HUES48 (cell line): ENCODE data around the gene PHETA1.

Experiments used
- H3K27ac ChIP-seq: one replicate; pipeline ENCODE4 v1.7.0; 2013; ENCODE audit warnings: low read depth, low read length, inconsistent platforms
- H3K27me3 ChIP-seq: 2 replicates; pipeline ENCODE4 v1.6.1; 2013; ENCODE audit warnings: mild to moderate bottlenecking, low read length; ENCODE audit not compliant: control insufficient read depth, insufficient read depth
- H3K36me3 ChIP-seq: 2 replicates; pipeline ENCODE4 v1.6.1; 2013; ENCODE audit warnings: low read length; ENCODE audit not compliant: control insufficient read depth, insufficient read depth
- H3K4me1 ChIP-seq: 2 replicates; pipeline ENCODE4 v1.6.1; 2013; ENCODE audit warnings: mild to moderate bottlenecking, low read length; ENCODE audit not compliant: control insufficient read depth, insufficient read depth
- H3K4me3 ChIP-seq: 2 replicates; pipeline ENCODE4 v1.5.1; 2013; ENCODE audit warnings: mild to moderate bottlenecking, low read depth, low read length
- H3K9ac ChIP-seq: 2 replicates; pipeline ENCODE4 v1.6.1; 2013; ENCODE audit warnings: mild to moderate bottlenecking, low read depth, low read length, moderate library complexity
- H3K9me3 ChIP-seq: 2 replicates; pipeline ENCODE4 v1.6.1; 2013; ENCODE audit warnings: low read length; ENCODE audit not compliant: control insufficient read depth, insufficient read depth

Gene PHETA1

GRCh38 chr12:111410431-111411184 is 41.7 kb upstream of the PHETA1 start:
- Histone ChIP-seq H3K27ac (peak overlapping the region; percentile 44), H3K9ac (no peak overlapping the region), H3K4me3 (no peak overlapping the region), H3K4me1 (peaks cover 68% of the 10 kb centered on the region), H3K27me3 (no peaks in the 10 kb centered on the region), H3K36me3 (no peaks in the 10 kb centered on the region), H3K9me3 (no peaks in the 10 kb centered on the region)

DNA sequence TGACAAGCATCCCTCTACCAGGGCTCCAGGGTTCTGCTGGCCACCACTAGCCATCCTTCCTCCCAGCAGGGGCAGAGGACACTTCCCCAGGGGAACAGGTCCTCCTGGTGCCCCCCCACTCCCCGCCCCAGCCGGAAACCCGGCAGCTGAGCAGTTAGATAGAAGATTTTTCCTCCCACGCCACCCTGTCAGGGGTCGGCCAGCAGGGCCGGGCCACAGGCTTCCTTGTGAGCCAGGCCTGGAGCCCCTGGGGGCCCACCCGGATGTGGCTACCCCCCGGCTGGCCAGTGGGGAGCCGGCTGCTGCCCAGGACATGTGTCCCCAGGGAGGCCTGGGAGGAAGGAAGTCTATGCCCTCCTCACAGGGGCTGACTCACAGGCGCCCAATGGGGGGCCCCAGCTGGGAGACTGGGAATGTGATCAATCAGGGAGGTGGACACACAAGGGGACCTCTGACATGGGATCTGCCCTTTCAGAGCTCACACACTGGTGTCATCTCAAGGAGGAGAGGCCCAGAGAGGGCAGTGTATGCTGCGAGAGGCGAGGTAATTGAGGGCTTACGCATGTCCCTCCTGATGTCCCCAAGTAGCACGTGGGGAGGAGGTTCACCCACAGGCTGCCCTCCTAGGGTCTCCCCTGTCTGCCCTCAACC is 41.0 kb upstream of the PHETA1 start:
- H3K4me1 ChIP-seq = peaks cover 66% of the 10 kb centered on the region
- no peak overlapping the region for H3K9ac ChIP-seq
- no peaks in the 10 kb centered on the region for H3K27me3 ChIP-seq
- no peaks in the 10 kb centered on the region for H3K36me3 ChIP-seq
- no peak overlapping the region for H3K4me3 ChIP-seq
- H3K27ac ChIP-seq = peak overlapping the region; percentile 39
- H3K9me3 ChIP-seq = no peaks in the 10 kb centered on the region

- peak overlapping the region; percentile 39 for H3K27ac ChIP-seq
- no peaks in the 10 kb centered on the region for H3K9me3 ChIP-seq
- no peaks in the 10 kb centered on the region for H3K27me3 ChIP-seq
- H3K4me1 ChIP-seq = peaks cover 70% of the 10 kb centered on the region
- no peaks in the 10 kb centered on the region for H3K36me3 ChIP-seq
- no peak overlapping the region for H3K9ac ChIP-seq
- H3K4me3 ChIP-seq = no peak overlapping the region
Observed at GRCh38 chr12:111409403-111409779, 40.5 kb upstream of the PHETA1 start.

- Histone ChIP-seq H3K9me3 (no peaks in the 10 kb centered on the region), H3K36me3 (no peaks in the 10 kb centered on the region), H3K4me1 (peaks cover 72% of the 10 kb centered on the region), H3K27me3 (no peaks in the 10 kb centered on the region), H3K27ac (no peak overlapping the region), H3K4me3 (no peak overlapping the region), H3K9ac (no peak overlapping the region)
Observed at GRCh38 chr12:111408686-111409402, 39.9 kb upstream of the PHETA1 start.

DNA sequence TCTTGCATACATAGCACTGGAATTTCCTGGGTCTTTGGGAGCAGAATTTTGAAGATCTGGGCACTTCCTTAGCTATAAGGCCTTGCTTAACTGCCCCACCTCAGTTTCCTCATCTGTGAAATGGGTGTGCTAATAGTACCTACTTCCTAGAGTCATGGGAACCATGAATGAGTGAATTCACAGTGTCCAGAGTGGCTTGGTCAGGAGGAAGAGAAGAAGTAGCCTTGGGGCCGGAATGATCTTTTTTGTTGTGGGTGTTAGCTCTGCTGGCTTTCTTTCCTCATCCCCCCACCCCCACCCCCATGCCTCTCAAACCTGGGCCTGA is 39.2 kb upstream of the PHETA1 start:
- Histone ChIP-seq H3K27me3 (no peaks in the 10 kb centered on the region), H3K4me1 (peaks cover 70% of the 10 kb centered on the region), H3K4me3 (peak overlapping the region; percentile 81; the same call in 1 of the 2 replicates), H3K9ac (no peak overlapping the region), H3K9me3 (no peaks in the 10 kb centered on the region), H3K36me3 (no peaks in the 10 kb centered on the region), H3K27ac (no peak overlapping the region)

DNA sequence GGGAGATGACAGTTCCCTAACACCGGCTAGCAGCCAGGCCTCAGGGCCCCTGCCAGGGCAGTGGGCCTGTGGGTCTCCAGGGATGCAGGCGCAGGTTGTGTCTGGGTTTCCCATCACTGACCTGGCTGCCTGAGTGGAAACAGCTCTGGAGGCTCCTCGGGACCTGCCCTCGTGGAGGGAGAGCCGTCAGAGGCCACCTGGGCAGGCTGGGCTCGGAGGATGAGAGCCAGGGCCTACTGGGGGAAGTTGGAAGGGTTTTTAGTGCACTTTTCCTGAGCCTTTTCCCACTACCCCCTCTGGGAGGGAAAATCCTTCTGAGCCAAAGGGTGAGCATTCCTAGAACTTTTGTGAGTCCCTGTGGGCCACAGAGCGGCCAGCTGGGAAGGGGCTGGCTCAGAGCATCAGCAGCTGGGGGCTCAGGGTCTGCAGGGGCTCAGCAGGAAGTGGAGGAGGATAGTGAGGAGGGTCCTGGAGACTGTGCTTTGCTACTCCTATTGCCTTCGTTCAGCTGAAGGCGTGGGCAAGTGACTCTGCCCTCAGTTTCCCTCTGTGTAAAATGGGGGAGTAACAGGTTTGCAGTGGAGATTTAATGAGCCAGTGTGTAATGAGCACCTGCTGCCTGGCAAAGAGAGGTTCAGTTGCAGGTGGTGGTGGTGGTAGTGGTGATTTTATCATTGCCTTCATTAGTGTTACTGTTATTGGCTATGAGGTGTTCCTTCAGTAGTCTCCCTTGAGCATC is 38.7 kb upstream of the PHETA1 start:
- H3K9me3 ChIP-seq = no peaks in the 10 kb centered on the region
- H3K9ac ChIP-seq = no peak overlapping the region
- H3K4me1 ChIP-seq = peaks cover 66% of the 10 kb centered on the region
- H3K4me3 ChIP-seq = peak overlapping the region; percentile 81
- H3K27ac ChIP-seq = peak overlapping the region; percentile 10
- H3K36me3 ChIP-seq = no peaks in the 10 kb centered on the region
- H3K27me3 ChIP-seq = no peaks in the 10 kb centered on the region

DNA sequence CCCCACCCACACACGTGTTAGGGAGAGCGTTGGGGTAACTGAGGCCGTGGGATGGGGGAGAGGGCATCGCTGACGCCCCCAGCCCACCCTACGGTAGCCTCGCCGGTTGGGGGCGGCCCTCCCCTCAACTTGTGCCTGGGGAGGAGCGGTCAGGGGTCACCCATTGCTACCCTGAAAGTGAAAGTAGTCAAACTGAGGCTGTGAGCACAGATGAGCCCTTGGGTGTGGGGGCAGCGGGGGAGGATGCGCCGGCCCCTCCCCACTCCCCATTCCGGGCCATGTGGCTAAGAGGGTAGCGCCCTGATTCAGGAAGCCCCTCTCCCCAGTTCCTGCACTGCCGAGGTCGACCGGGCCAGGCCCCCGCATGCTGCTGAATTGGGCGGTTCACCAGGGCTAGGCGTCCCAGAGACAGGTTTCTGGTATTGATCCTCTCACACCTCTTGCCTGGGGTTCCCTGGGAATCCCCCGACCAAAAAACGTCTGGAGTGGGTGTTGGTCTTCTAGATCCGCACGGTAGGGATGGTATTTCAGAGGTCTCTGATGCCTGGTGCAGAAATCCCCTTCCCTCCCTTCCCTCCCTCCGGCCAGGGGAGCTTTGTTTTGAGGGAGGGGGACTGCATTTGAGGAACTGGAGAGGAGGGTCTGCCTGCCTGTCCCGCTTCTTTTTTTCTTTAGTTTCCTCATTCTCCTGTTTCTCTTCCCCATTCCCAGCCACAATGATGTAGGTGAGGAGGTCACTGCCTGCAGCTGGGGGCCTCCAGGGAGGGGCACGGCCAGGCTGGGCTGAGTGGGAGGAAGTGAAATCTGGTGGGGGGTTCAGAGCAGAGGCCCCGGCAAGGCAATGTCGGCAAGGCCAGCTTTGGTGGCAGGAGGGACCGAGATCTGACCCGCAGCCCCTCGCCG is 37.8 kb upstream of the PHETA1 start:
- Histone ChIP-seq H3K9me3 (no peaks in the 10 kb centered on the region), H3K36me3 (no peaks in the 10 kb centered on the region), H3K27me3 (no peaks in the 10 kb centered on the region), H3K9ac (peak overlapping the region; percentile 42), H3K27ac (peak overlapping the region; percentile 51), H3K4me1 (peaks cover 57% of the 10 kb centered on the region), H3K4me3 (peak overlapping the region; percentile 81)

DNA sequence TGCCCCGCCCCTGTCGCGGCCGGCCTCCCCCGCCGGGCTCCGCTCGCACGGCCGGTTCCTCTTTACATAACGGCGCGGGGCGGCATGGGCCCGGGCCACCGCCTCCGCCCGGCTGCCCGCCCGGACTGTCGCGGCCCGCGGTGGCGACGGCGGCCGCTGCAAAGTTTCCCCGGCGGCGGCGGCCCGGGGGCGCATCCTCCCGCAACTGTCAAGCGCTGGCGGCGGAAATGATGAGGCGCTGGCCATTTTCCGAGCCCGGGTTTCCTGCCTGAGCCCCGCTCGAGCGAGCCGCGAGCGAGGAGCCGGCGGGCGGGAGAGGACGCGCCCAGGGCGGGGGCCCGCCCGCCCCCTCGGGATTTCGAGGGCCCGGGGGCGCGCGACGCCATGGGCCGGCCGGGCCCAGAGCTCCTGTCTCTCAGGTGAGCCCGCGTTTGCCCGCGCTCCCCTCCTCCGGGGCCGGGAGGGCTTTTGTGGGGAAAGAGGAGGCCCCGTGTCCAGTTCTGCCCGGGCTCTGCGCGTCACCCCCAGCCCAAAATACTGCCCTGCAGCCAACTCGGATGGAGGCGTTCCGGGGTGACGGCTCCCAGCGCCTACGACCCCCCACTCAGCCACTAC is 37.1 kb upstream of the PHETA1 start, which contains the start of gene SH2B3:
SH2B3 (plus strand) TSS at position 65 of the 615 bp plus-strand sequence. CDS start 12,223 bp downstream, outside the sequence.
- H3K36me3 ChIP-seq = no peaks in the 10 kb centered on the region
- peaks cover 50% of the 10 kb centered on the region for H3K4me1 ChIP-seq
- H3K9ac ChIP-seq = peak within 1 kb of the TSS; percentile 68
- H3K27ac ChIP-seq = peak within 1 kb of the TSS; percentile 80
- H3K4me3 ChIP-seq = peak within 1 kb of the TSS; percentile 81
- no peaks in the 10 kb centered on the region for H3K27me3 ChIP-seq
- H3K9me3 ChIP-seq = no peaks in the 10 kb centered on the region

GRCh38 chr12:111405149-111405858 is 36.4 kb upstream of the PHETA1 start:
- Histone ChIP-seq H3K4me1 (peaks cover 43% of the 10 kb centered on the region), H3K36me3 (no peaks in the 10 kb centered on the region), H3K27ac (peak overlapping the region; percentile 80), H3K4me3 (peak overlapping the region; percentile 81), H3K9me3 (no peaks in the 10 kb centered on the region), H3K9ac (peak overlapping the region; percentile 68), H3K27me3 (no peaks in the 10 kb centered on the region)
